GM13976 (cell line): ENCODE results near the gene TLK2.

ENCODE experiments used
- DNase-seq: peaks from one replicate; pipeline ENCODE4 v3.0.0; 2012; ENCODE audit warnings: low spot score
- in situ Hi-C: fragments of 300-500 bp; cut with MboI; formaldehyde crosslinking; loops from one replicate; pipeline ENCODE4 v1.12.0; 2022; ENCODE audit warnings: low sequenced_read_pairs, mixed read lengths, inconsistent platforms; ENCODE audit not compliant: unreplicated experiment
- TF ChIP-seq, protein P1 (sequence below): IDR thresholded peaks from 2 replicates; pipeline ENCODE4 v1.5.1; 2012; ENCODE audit warnings: borderline replicate concordance, mild to moderate bottlenecking; ENCODE audit not compliant: insufficient read depth; ENCODE audit errors: extremely low read depth, missing control alignments, control extremely low read depth

TLK2 gene

DNA sequence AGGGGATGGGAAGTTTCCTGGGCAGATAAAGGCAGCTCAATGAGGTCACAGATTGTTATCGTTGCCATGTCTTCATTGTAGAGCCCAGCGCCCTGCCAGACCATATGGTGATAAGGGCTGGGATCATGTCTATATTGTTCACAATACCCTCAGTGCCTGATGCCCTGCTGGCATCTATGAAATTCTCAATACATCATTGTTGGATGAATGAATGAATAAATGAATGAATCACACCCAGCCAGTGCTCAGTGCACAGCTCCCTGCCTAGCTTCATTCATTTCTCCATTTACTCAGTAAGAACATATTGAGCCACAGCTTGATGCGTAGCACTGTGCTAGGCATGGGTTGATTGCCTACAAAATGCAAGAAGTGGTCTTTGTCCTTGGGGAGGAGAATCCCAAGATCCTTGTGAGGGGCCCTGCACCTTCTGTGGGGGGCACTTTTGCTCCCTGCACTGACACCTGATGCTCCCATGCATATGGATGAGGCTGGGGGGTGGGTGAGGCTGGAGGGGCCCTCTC, 178.6 kb downstream of the TLK2 start:
- TF ChIP-seq, protein P1, sequence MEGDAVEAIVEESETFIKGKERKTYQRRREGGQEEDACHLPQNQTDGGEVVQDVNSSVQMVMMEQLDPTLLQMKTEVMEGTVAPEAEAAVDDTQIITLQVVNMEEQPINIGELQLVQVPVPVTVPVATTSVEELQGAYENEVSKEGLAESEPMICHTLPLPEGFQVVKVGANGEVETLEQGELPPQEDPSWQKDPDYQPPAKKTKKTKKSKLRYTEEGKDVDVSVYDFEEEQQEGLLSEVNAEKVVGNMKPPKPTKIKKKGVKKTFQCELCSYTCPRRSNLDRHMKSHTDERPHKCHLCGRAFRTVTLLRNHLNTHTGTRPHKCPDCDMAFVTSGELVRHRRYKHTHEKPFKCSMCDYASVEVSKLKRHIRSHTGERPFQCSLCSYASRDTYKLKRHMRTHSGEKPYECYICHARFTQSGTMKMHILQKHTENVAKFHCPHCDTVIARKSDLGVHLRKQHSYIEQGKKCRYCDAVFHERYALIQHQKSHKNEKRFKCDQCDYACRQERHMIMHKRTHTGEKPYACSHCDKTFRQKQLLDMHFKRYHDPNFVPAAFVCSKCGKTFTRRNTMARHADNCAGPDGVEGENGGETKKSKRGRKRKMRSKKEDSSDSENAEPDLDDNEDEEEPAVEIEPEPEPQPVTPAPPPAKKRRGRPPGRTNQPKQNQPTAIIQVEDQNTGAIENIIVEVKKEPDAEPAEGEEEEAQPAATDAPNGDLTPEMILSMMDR, result no peak
- in situ Hi-C loops, result no loop called here
- DNase-seq, result no peak

DNA sequence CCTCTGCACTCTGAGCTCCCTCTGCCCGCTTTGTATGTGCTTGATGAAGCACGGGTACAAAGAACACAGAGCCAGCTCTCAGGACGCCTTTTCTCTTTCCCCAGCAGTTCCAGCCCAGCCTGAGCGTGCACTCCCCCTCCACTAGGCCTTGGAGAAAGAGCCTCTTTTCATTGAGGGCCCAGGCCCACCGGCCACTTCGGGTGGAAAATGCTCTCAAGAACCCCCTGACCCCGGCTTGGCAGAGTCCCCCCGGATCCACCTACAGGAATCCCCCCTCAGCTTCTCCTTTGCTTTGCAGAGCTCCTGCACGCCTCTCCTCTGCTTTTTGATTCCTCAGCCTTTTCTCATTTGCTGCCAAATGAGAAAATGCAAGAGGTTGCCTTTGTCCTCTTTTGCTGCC, 179.1 kb downstream of the TLK2 start:
- TF ChIP-seq, protein P1, result no peak
- no peak for DNase-seq
- in situ Hi-C loops, result no loop called here

DNA sequence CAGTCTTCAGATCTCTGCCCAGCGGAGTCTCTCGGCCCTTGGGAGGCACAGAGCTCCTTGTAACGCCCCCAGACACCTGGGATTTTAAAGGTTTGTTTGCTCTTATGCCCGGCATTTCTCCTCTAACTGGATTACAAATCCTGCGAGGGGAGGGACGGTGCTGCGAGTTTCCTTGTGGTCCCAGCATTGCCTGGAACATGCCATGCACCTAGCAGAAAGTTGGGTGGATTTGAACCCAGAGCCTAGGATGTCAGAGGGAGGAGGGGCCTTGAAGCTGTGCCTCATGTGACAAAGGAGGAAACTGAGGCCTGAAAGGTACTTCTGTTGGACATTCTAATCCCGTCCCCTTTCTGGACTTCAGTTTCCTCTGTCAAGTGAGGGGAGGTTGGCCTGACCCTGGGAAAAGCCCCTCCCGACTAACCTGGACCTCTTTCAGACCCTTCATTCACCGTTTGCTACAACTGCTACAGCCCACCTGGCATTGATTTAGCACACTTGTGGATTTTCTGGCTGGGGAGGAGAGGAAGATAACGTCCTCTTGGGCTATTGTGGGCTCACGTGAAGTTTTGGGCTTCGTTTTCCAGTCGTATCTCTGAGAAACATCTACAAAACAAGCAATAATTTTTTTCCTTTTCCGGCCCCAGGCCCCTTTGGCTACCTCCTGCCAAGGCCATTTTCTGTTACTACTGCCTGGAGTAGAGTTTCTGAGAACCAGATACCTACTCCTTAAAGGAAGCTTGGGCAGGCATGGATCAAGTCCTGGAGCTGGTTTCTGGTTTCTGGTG, 179.7 kb downstream of the TLK2 start:
- DNase-seq, result no peak
- in situ Hi-C loops, result no loop called here
- TF ChIP-seq, protein P1, result no peak

DNA sequence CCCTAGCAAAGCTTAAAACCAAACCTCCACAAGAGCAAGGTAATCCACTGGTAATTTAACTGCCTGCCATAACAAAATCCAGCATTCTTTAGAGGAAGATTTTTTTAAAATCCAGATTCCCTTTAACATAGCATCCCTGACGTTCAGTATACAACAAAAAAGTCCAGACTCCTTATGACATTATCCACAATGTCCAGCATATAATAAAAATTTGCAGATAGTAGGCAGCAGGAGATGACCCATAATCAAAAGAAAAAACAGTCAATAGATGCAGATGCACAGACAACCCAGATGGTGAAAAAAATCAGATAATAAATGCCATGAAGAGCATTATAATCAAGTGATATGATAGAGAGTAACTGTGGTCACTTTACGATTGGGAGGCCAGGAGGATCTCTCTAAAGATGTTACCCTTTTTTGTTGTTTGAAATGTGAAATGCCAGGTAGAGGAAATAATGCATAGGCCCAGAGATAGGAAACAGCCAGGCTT, 182.0 kb downstream of the TLK2 start:
- in situ Hi-C loops, result no loop called here
- DNase-seq, result no peak
- TF ChIP-seq, protein P1, result no peak

DNA sequence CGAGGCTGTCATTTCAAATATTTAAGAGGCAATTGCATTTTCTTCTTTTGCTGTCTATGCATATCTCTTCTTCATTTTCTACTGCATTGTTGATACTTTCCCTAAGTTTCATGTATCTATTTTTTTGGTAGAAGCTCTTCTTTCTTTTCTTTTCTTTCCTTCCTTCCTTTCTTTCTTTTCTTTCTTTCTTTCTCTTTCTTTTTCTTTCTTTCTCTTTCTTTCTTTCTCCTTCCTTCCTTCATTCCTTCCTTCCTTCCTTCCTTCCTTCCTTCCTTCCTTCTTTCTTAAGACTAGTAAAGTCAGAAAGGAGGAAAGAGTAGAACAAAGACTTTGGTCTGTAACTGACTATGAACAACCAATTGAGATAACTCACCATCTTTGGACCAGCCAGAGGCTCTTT, 182.7 kb downstream of the TLK2 start:
- TF ChIP-seq, protein P1, result no peak
- no peak for DNase-seq
- in situ Hi-C loops, result no loop called here

DNA sequence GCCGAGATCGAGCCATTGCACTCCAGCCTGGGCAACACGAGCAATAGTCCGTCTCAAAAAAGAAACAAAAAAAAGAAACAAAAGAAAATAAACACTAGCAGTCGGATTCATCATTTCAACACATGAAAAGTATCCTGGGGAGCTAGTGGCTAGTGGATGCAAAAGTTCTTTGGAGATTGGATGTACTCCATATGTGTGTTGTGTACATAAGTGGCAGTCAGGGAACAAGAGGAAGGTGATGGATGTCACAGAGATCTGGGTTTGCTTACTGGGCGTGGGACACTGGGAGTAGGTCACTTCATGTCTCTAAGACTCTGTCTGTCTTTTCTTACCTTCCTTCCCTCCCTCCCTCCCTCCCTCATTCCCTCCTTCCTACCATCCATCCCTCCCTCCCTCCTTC, 184.2 kb downstream of the TLK2 start:
- TF ChIP-seq, protein P1, result no peak
- in situ Hi-C loops, result no loop called here
- DNase-seq, result no peak
